ELR (cell line): Measurements from ENCODE around the gene TMEM184A.

ENCODE experiments used
- DNase-seq: peaks from one replicate; pipeline ENCODE4 v3.0.0-alpha.2; 2015; ENCODE audit warnings: low read depth

Gene TMEM184A

GRCh38 chr7:1539181-1539881 lies 16.7 kb downstream of the TMEM184A start:
- DNase-seq: no peak

GRCh38 chr7:1538544-1539180 lies 17.3 kb downstream of the TMEM184A start:
- no peak for DNase-seq

GRCh38 chr7:1537535-1538412 lies 18.2 kb downstream of the TMEM184A start:
- peak; percentile 97 for DNase-seq

- DNase-seq: peak; percentile 100
Measured at GRCh38 chr7:1536743-1537534, 19.1 kb downstream of the TMEM184A start.

- no peak for DNase-seq
Measured at GRCh38 chr7:1536455-1536742, 19.6 kb downstream of the TMEM184A start.

GRCh38 chr7:1535701-1536454 lies 20.1 kb downstream of the TMEM184A start:
- no peak for DNase-seq

GRCh38 chr7:1535100-1535458 lies 20.9 kb downstream of the TMEM184A start:
- DNase-seq: no peak

- no peak for DNase-seq
Measured at GRCh38 chr7:1534330-1535099, 21.5 kb downstream of the TMEM184A start.

- DNase-seq: peak; percentile 99
Measured at GRCh38 chr7:1533547-1534329, 22.3 kb downstream of the TMEM184A start.

GRCh38 chr7:1533255-1533546 lies 22.8 kb downstream of the TMEM184A start:
- no peak for DNase-seq

- DNase-seq: peak; percentile 99
Measured at GRCh38 chr7:1532456-1533254, 23.4 kb downstream of the TMEM184A start.

- no peak for DNase-seq
Measured at GRCh38 chr7:1531979-1532455, 24.0 kb downstream of the TMEM184A start.

- DNase-seq: peak; percentile 56
Measured at GRCh38 chr7:1531263-1531978, 24.6 kb downstream of the TMEM184A start.

GRCh38 chr7:1530946-1531262 lies 25.1 kb downstream of the TMEM184A start:
- no peak for DNase-seq

- no peak for DNase-seq
Measured at GRCh38 chr7:1529383-1530116, 26.5 kb downstream of the TMEM184A start.

GRCh38 chr7:1526271-1526754 lies 29.7 kb downstream of the TMEM184A start:
- no peak for DNase-seq

- DNase-seq: no peak
Measured at GRCh38 chr7:1525409-1525808, 30.6 kb downstream of the TMEM184A start.

- no peak for DNase-seq
Measured at GRCh38 chr7:1523844-1524243, 32.2 kb downstream of the TMEM184A start.
